Measurements from ENCODE around the gene NAT10.

NAT10 gene

DNA sequence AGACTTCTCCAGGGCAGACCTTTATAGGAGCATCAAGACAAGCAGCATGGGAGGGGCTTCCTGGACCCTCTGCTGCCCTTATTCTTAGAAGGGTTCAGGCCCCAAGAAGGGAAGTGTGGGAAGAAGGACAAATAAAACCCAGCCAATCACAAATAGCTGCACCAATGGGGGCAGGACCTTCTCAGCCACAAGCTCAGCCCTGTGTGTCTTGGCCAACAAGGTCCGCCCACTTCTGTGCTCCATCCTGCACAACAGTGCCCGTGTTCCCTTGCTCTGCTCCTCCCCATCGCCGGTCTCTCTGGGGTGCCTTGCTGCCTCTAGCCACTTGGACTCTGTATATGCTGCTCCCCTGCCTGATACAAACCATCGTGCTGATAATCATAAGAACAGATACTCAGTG is 86.1 kb downstream of the NAT10 start:
- DNase-seq = no peak

DNA sequence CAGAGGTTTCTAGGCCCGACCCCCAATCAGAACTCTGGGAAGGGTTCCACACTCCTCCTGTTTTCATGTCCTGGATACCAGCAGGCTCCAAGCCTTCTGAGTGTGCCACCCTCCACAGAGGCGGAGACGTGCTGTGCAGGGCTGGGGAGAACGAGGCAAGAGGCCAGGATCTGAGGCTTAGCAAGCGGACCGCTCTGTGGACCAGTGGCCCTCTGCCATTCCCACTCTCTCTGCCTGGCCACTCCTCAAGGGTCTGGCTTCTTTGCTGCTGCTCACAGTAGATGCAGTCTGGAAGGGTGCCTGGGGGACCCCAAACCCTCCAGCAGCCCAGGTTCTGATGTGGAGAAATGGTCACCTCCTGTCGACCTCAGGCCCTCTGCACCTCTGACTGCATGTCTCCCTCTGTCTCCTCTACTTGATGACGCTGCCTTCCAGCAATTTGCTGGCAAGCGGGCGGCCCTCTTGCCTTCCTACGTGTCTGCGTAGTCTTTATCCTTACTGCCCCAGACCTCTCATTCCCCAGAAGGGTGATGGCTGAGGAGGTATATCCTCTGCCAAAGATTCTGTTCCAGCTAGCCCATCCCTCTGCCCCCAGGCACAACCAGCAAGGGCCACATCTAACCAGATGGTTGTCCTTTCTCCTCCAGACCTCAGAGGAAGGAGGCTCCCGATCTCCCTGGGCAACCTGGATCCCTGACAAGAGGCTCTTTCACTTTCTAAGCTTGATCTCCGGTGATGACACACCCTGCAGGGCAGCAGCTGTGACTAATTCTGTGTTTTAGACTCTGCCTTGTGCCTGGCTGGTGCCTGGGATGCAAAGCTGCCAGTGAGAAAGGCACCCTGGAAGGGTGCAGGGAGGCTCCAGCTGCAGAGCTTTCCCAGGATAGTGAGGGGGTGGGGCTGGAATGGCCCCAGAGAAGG is 87.3 kb downstream of the NAT10 start:
- DNase-seq = peak; percentile 11

DNA sequence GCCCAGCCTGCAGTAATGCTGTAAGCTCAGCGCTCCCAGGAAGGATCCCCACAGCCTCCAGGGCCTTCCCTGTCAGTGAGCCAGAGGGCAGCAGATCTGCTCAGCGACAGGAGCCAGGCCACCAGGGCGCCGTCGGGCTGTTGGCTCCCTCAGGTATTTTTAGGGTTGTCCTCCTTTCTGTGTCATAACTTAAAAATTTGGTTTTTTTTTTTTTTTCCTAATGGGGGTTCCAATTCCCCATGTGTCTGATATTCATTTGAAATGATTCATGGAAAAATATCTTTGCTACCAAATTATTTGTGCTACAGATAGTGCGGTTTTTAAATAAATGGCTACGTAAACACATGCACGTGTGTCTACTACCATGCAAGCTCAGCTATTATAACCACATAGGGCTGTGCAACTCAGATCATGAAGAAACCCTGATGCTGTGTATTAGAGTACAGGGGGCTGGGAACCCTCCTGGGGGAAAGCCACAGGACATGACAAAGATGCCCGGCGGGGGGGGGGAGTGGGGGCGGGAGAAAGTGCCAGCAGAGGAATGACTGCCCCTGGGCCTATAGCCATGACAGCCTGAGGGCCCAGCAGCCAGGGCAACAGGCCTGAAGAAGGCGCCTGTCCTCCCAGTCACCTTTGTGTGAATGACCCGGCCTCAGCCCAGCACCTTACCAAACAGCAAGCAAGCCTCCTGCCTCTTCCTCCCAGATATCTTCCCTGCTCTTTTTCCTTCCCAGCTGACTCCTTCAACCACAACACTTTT is 89.3 kb downstream of the NAT10 start:
- no peak for DNase-seq
